ENCODE data around the gene AADACL4. TPM values are rescaled to one million over a fixed set of nuclear protein-coding genes. Genes with fewer than 3 reads are reported as not detected.

The AADACL4 gene
- polyA plus RNA-seq, 4 donors = 0.97 to 2.4 (median 2.1) TPM

- no peak for DNase-seq (ENCODE audit: low read depth in 4 of 4, low spot score in 2 of 4)
These were observed 33.5 kb upstream of the AADACL4 start for GRCh38 chr1:12610305-12610935.

- no peak for DNase-seq (ENCODE audit: low read depth in 4 of 4, low spot score in 2 of 4)
These were observed 32.9 kb upstream of the AADACL4 start for GRCh38 chr1:12610941-12611340.

DNA sequence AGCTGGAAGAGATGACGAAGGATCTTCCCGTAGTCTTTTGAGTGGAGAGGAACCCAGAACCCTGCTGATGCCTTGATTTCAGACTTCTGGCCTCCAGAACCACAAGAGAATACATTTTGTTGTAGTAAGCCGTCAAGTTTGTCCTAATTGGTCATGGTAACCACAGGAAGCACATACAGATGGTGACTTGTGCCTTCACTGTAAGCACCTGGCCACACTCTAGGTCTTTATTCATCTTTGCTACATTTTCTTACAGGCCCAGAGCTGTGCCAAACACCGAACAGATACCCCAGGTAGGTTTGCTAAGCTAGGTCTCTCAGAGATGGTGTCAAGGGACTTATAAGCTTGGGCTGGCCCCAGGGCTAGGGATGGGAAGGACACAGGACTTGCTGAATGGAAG lies 30.7 kb upstream of the AADACL4 start:
- no peak for DNase-seq (ENCODE audit: low read depth in 4 of 4, low spot score in 2 of 4)

GRCh38 chr1:12614402-12615158 lies 29.3 kb upstream of the AADACL4 start:
- DNase-seq (ENCODE audit: low read depth in 4 of 4, low spot score in 2 of 4) = no peak

- DNase-seq (ENCODE audit: low read depth in 4 of 4, low spot score in 2 of 4) = no peak
These were observed 28.6 kb upstream of the AADACL4 start for GRCh38 chr1:12615159-12615864.

DNA sequence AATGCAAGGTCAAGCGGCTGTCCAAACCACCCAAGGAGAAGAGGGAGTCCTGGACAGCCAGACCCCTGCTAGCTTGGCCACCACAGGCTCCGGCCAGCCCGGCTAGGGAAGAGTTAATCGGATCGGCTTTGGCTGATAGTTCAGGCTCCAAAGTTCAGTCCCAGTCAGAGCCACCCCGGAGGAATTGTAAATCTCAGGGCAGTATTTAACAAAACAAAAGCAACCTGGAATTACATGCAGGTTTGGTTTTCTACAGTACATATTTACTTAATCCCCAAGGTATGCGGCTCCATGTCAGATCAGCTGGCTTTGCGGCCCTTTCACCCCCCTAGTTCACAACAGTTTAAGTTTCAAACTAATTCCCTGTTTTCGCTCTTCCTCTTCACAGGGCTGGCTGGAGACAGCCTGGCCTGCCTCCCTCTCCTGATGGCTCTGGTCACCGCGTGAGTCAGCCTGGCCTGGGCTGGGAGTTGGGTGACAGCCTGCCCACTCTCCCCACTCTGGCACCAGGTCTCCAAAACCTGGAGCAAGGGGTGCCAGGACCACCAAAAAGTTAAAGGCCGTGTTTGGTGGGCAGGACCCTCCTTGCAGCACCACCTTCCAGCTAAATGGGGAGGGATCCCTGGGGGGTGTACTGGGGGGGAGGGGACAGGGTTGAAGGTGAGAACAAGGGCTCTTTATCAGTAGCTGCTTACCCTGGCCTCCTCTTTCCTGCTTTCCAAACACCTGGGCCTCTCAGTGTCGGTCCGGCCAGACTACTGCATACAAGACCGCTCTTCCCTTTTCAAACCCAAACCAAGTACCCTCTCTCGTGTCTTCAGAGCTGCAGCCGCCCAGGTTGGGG lies 27.8 kb upstream of the AADACL4 start:
- DNase-seq (ENCODE audit: low read depth in 4 of 4, low spot score in 2 of 4) = no peak

GRCh38 chr1:12616709-12617373 lies 27.0 kb upstream of the AADACL4 start:
- no peak for DNase-seq (ENCODE audit: low read depth in 4 of 4, low spot score in 2 of 4)

DNA sequence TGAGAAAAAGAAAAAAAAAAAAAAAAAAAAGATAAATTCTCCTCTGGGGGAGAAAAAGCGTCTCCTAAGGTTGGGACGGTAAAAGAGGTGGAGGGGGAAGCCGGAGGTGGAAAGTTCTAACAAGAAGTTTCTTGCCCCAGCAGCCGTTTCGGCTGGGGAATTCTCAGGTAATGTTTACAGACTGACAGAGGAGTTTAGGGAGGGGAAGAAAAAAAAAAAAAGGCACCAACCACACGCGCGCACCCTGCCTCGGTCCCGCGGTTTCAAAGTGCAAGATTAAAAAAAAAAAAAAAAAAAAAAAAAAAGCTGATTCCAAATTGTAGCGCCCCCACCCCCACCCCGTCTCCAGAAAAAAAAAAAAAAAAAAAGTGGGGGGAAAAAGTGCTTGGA lies 26.4 kb upstream of the AADACL4 start:
- DNase-seq (ENCODE audit: low read depth in 4 of 4, low spot score in 2 of 4) = no peak

- no peak for DNase-seq (ENCODE audit: low read depth in 4 of 4, low spot score in 2 of 4)
These were observed 25.8 kb upstream of the AADACL4 start, which contains the start of gene DHRS3 for GRCh38 chr1:12617901-12618660. TSS of gene DHRS3 (minus strand) at chr1:12618210. CDS start at chr1:12617348, 862 bp downstream.

DNA sequence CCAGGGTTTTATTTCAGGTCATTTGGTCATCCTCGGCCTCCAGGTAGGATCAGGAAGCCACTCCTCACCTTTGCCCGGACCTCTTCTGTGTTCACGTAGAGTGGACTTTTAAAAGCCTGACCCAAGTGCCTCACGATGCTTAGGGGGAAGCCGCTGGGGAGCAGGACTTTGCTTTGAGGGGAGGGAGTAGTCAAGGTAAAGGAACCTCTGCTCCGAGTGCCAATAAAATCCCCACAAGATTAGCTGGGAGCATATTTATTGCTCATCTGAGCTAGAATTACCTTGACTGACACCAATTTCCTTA lies 25.3 kb upstream of the AADACL4 start:
- no peak for DNase-seq (ENCODE audit: low read depth in 4 of 4, low spot score in 2 of 4)

- DNase-seq (ENCODE audit: low read depth in 4 of 4, low spot score in 2 of 4) = no peak
These were observed 24.7 kb upstream of the AADACL4 start for GRCh38 chr1:12618965-12619791.

- DNase-seq (ENCODE audit: low read depth in 4 of 4, low spot score in 2 of 4) = peak in 1 of 4 donors; percentile 81
These were observed 23.9 kb upstream of the AADACL4 start for GRCh38 chr1:12619792-12620487.

DNA sequence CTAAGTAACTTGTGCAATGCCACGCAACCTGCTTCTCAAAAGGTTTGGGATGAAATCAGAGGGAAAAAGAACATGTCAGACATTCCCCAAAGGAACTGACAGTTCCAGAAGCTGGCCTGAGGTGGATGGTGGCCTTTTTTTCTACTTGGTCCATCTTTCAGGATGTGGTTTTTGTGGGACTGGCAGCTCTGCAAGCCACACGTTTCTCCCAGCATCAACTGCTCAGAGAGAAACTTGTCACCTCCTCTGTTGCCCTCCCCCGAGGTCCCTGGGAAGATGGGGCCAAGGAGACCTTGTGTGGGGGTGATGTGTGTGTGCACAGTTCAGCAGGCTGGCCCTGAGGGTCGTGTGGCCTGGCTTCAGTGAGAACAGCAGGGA lies 23.4 kb upstream of the AADACL4 start:
- DNase-seq (ENCODE audit: low read depth in 4 of 4, low spot score in 2 of 4) = no peak

DNA sequence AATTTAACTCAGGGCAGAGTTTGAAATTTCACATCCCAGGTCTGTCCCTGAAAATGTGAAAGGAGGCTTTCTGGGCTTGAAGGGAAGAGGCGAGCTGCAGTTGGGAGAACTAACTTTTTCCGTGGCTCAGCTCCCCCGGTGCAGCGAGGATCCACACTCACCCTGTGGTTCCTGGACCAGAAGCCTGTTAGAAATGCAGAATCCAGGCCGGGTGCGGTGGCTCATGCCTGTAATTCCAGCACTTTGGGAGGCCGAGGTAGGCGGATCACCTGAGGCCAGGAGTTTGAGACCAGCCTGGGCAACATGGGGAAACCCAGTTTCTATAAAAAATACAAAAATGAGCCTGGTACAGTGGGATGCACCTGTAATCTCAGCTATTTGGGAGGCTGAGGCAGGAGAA lies 23.0 kb upstream of the AADACL4 start:
- DNase-seq (ENCODE audit: low read depth in 4 of 4, low spot score in 2 of 4) = no peak

GRCh38 chr1:12621346-12622335 lies 22.2 kb upstream of the AADACL4 start:
- peak in 2 of 4 donors; percentile 38 to 39 for DNase-seq (ENCODE audit: low read depth in 4 of 4, low spot score in 2 of 4)

- no peak for DNase-seq (ENCODE audit: low read depth in 4 of 4, low spot score in 2 of 4)
These were observed 21.4 kb upstream of the AADACL4 start for GRCh38 chr1:12622506-12622905.

- DNase-seq (ENCODE audit: low read depth in 4 of 4, low spot score in 2 of 4) = no peak
These were observed 18.6 kb upstream of the AADACL4 start for GRCh38 chr1:12625276-12625675.

All from left renal cortex interstitium (tissue), 4 donors.